NCI-H524 (cell line): ENCODE data around the gene CCNG2.

Experiments used
- DNase-seq, 2 experiments: peaks; one replicate each; lab custom pipeline; 2025; lab: John Stamatoyannopoulos, UW

Gene CCNG2

GRCh38 chr4:77147079-77147782, 9.8 kb upstream of the CCNG2 start:
- no peak for DNase-seq

- peak in 1 of 2 experiments; percentile 11 for DNase-seq
These were observed 8.9 kb upstream of the CCNG2 start for GRCh38 chr4:77148078-77148477.

GRCh38 chr4:77149789-77150188, 7.2 kb upstream of the CCNG2 start:
- no peak for DNase-seq

- no peak for DNase-seq
These were observed 5.8 kb upstream of the CCNG2 start for GRCh38 chr4:77151241-77151640.

GRCh38 chr4:77152421-77152820, 4.6 kb upstream of the CCNG2 start:
- DNase-seq, result no peak

GRCh38 chr4:77153006-77153405, 4.0 kb upstream of the CCNG2 start:
- DNase-seq, result no peak

GRCh38 chr4:77154065-77154464, 2.9 kb upstream of the CCNG2 start:
- DNase-seq, result no peak

- no peak for DNase-seq
These were observed 2.1 kb upstream of the CCNG2 start for GRCh38 chr4:77154761-77155499.

- peak in 1 of 2 experiments; percentile 26 for DNase-seq
These were observed 1.2 kb upstream of the CCNG2 start for GRCh38 chr4:77155631-77156452.

GRCh38 chr4:77156533-77156911, 485 bp upstream of the CCNG2 start:
- peak; percentile 92 to 97 for DNase-seq

- DNase-seq, result peak; percentile 50 to 71
These were observed 966 bp downstream of the CCNG2 start for GRCh38 chr4:77157859-77158486.

GRCh38 chr4:77158487-77158861, 1.5 kb downstream of the CCNG2 start:
- DNase-seq, result peak in 1 of 2 experiments; percentile 33

- peak in 1 of 2 experiments; percentile 65 for DNase-seq
These were observed 2.8 kb downstream of the CCNG2 start for GRCh38 chr4:77159806-77160205.

- no peak for DNase-seq
These were observed 6.6 kb downstream of the CCNG2 start for GRCh38 chr4:77163641-77164040.

- peak in 1 of 2 experiments; percentile 54 for DNase-seq
These were observed 10.2 kb downstream of the CCNG2 start for GRCh38 chr4:77167173-77167572.

GRCh38 chr4:77167866-77168265, 10.9 kb downstream of the CCNG2 start:
- DNase-seq, result peak in 1 of 2 experiments; percentile 49

- peak; percentile 88 to 95 for DNase-seq
These were observed 12.5 kb downstream of the CCNG2 start for GRCh38 chr4:77169481-77169880.

- DNase-seq, result no peak
These were observed 13.9 kb downstream of the CCNG2 start for GRCh38 chr4:77170926-77171325.

GRCh38 chr4:77172336-77172735, 15.3 kb downstream of the CCNG2 start:
- no peak for DNase-seq

GRCh38 chr4:77174426-77174825, 17.4 kb downstream of the CCNG2 start:
- DNase-seq, result no peak

GRCh38 chr4:77175201-77175611, 18.2 kb downstream of the CCNG2 start:
- DNase-seq, result peak in 1 of 2 experiments; percentile 13

GRCh38 chr4:77176640-77177039, 19.6 kb downstream of the CCNG2 start:
- peak in 1 of 2 experiments; percentile 26 for DNase-seq
